Posterior cingulate gyrus (tissue), 11 donors: Measurements from ENCODE around the gene CASP8.
A peak's percentile ranks its signal among the peaks of the same experiment; 100 is the strongest.

Experiments used
- DNase-seq, 10 donors: peaks; one replicate each; pipeline versions ENCODE4 v3.0.0 to v3.0.0-alpha.2; 2020 to 2021; ENCODE audit warnings: mixed read lengths in 3 of 10
- intact Hi-C: fragments of 100-400 bp; cut with DNase I; formaldehyde crosslinking; loops from one replicate; pipeline ENCODE4 v1.15.1; 2023

The CASP8 gene

GRCh38 chr2:201320257-201320656, 59.9 kb downstream of the CASP8 start:
- intact Hi-C loops = no loop called here
- peak in 1 of 10 donors; percentile 56 for DNase-seq

DNA sequence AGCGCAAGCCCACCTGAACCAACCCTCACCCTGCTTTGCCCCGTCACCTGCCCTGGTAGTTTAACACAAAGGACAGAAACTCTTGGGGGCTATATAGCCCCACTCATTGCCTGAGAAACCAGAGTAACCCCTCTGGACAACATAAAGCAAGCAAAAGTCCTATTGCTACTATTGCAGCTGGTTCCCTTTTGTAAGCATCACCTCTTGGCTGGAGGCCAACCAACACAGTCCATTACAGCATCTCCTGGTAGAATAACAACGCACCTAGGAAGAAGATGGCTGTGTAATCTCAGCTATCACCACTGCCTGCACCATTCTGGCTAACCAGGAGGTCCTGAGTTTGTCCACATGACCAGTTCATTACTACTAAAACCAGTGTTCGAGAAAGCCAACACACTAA, 60.4 kb downstream of the CASP8 start:
- DNase-seq = no peak
- intact Hi-C loops = no loop called here

DNA sequence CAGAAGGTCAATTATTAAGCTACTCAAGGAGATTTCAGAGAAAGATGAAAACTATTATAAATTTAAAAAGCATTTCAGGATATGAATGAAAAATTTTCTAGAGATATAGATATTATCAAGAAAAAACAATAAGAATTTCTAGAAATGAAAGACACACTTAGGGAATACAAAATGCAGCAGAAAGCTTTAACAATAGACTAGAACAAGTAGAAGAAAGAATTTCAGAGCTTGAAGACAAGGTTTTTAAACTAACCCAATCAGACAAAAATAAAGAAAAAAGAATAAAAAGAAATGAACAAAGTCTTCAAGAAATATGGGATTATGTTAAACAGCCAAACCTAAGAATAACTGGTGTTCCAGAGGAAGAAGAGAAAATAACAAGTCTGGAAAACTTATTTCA, 62.4 kb downstream of the CASP8 start:
- no peak for DNase-seq
- intact Hi-C loops = no loop called here

GRCh38 chr2:201327678-201328077, 67.3 kb downstream of the CASP8 start:
- intact Hi-C loops = no loop called here
- DNase-seq = no peak

GRCh38 chr2:201329409-201329808, 69.1 kb downstream of the CASP8 start:
- intact Hi-C loops = no loop called here
- no peak for DNase-seq
